ENCODE data around the gene HS3ST5.

The HS3ST5 gene

DNA sequence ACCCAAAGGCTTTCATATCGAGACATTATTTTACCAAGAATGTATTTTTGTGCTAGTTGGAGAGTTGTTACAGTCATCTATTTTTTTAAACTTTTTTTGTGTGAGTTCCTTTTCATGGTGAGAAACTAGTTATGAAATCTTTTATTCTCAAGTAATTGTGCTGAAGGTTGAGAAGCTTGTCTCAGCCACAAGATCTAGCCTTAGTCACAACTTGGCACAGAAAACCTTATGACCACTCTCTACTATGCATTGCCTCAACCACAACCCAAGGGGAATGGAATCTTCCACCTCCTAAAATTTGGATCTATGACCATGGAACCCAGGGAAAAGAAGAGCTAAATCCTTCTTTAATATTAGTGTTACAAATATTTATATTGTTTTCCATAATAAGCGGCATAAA is 58.5 kb downstream of the HS3ST5 start:
- TF ChIP-seq CTCF (IDR thresholded peaks at IDR 0.05; ENCODE audit: low read depth, low read length, missing control alignments), result no peak
- Histone ChIP-seq H3K27me3 (replicated peaks) (no peaks in the 10 kb centered on the region), H3K4me3 (ENCODE audit: low read depth, low read length) (no peak overlapping the region), H3K36me3 (replicated peaks) (no peaks in the 10 kb centered on the region), H3K27ac (no peak overlapping the region)
- in situ Hi-C loops (cut with HindIII; ENCODE audit: low pct_ligation_motif_present, low sequenced_read_pairs), result no loop called here
- no peak for DNase-seq

- in situ Hi-C loops (cut with HindIII; ENCODE audit: low pct_ligation_motif_present, low sequenced_read_pairs), result no loop called here
- no peak for DNase-seq
- no peak for TF ChIP-seq CTCF (IDR thresholded peaks at IDR 0.05; ENCODE audit: low read depth, low read length, missing control alignments)
- Histone ChIP-seq H3K27me3 (replicated peaks) (no peaks in the 10 kb centered on the region), H3K4me3 (ENCODE audit: low read depth, low read length) (no peak overlapping the region), H3K36me3 (replicated peaks) (no peaks in the 10 kb centered on the region), H3K27ac (no peak overlapping the region)
Measured at GRCh38 chr6:114282292-114282691, 60.5 kb downstream of the HS3ST5 start.

DNA sequence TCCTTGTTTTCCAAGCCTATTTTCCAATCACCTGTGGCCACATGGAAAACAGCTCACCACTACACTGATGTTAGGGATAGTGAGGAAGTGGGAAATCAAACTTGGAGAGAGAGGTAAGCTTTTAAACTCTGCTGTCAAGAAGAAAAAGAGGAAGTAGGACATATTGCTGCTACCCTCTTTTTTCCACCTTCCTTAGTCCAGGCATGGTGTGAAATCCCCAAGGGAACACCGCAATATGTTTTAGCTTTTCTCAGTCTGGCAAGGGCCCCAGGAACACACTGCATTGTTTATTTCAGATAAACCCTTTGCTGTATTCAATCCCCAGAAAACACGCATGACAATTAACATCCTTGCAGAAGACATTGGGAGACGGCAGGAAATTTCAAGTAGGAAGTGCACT is 61.3 kb downstream of the HS3ST5 start:
- Histone ChIP-seq H3K27me3 (replicated peaks) (no peaks in the 10 kb centered on the region), H3K4me3 (ENCODE audit: low read depth, low read length) (no peak overlapping the region), H3K36me3 (replicated peaks) (no peaks in the 10 kb centered on the region), H3K27ac (no peak overlapping the region)
- DNase-seq, result no peak
- no peak for TF ChIP-seq CTCF (IDR thresholded peaks at IDR 0.05; ENCODE audit: low read depth, low read length, missing control alignments)
- in situ Hi-C loops (cut with HindIII; ENCODE audit: low pct_ligation_motif_present, low sequenced_read_pairs), result no loop called here

DNA sequence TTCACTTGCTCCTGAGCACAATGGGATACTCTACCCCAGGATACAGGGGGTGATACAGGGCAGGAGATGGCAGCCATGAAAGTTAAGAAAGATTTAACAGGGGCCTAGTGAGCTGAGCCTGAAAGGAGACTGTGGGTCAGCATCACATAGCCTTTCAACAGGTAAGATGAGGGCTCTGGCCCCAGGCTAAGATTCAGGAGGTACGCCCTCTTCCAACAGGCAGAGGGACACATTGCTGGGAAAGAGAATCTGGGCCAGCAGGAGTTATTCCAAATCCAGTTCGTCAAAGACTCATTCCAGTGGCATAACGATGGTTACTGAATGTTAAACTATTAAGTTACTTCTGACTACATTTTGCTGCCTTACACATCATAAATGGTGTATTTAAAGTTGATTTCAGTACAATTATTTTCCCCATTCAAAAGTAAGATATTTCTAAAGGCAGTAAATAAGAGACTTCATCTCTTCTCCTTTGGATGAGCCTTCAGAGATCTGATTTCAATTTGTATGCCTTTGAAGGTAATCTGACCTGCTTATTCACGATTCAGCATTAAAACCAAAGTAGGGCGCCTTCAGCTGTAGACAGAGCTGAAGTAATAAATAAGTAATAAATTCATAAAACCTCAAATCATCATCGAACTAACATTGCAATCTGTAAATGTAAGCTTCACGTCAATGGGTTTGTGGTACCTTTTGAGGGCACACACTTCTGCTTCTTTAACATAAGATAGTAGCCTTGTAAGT is 62.4 kb downstream of the HS3ST5 start:
- no peak for DNase-seq
- in situ Hi-C loops (cut with HindIII; ENCODE audit: low pct_ligation_motif_present, low sequenced_read_pairs), result no loop called here
- no peak for TF ChIP-seq CTCF (IDR thresholded peaks at IDR 0.05; ENCODE audit: low read depth, low read length, missing control alignments)
- Histone ChIP-seq H3K27me3 (replicated peaks) (no peaks in the 10 kb centered on the region), H3K4me3 (ENCODE audit: low read depth, low read length) (no peak overlapping the region), H3K27ac (no peak overlapping the region), H3K36me3 (replicated peaks) (no peaks in the 10 kb centered on the region)

- DNase-seq, result no peak
- TF ChIP-seq CTCF (IDR thresholded peaks at IDR 0.05; ENCODE audit: low read depth, low read length, missing control alignments), result no peak
- in situ Hi-C loops (cut with HindIII; ENCODE audit: low pct_ligation_motif_present, low sequenced_read_pairs), result no loop called here
- H3K27ac ChIP-seq, result no peak overlapping the region
- H3K4me3 ChIP-seq (ENCODE audit: low read depth, low read length), result no peak overlapping the region
- H3K36me3 ChIP-seq (replicated peaks), result no peaks in the 10 kb centered on the region
- H3K27me3 ChIP-seq (replicated peaks), result no peaks in the 10 kb centered on the region
Measured at GRCh38 chr6:114277220-114277619, 65.6 kb downstream of the HS3ST5 start.

GRCh38 chr6:114276783-114277182 is 66.0 kb downstream of the HS3ST5 start:
- H3K27ac ChIP-seq, result no peak overlapping the region
- no peaks in the 10 kb centered on the region for H3K36me3 ChIP-seq (replicated peaks)
- in situ Hi-C loops (cut with HindIII; ENCODE audit: low pct_ligation_motif_present, low sequenced_read_pairs), result no loop called here
- H3K27me3 ChIP-seq (replicated peaks), result no peaks in the 10 kb centered on the region
- TF ChIP-seq CTCF (IDR thresholded peaks at IDR 0.05; ENCODE audit: low read depth, low read length, missing control alignments), result no peak
- no peak for DNase-seq
- H3K4me3 ChIP-seq (ENCODE audit: low read depth, low read length), result no peak overlapping the region

Measured in brain microvascular endothelial cell (primary cell).